WTC11 (cell line): ENCODE results near the gene DUOX1. TPM values are rescaled to one million over a fixed set of nuclear protein-coding genes. Genes with fewer than 3 reads are reported as not detected.

Source experiments
- ATAC-seq: fragments of 200-7000 bp; cut with Tn5 transposase; 2 replicates; pipeline ENCODE4 v1.10.0; 2021; ENCODE audit warnings: mild to moderate bottlenecking, moderate library complexity
- CTCF ChIA-PET: fragments of 300-600 bp; sonication (Branson Sonifier 250); formaldehyde crosslinking; loops from one replicate; lab custom pipeline; 2021; ENCODE audit warnings: antibody characterized with exemption; lab: Charles Lee
- POLR2A ChIA-PET: fragments of 350-600 bp; sonication (Branson Sonifier 250); formaldehyde crosslinking; loops from one replicate; lab custom pipeline; 2021; ENCODE audit warnings: antibody characterized with exemption; lab: Charles Lee
- DNase-seq: peaks from one replicate; pipeline ENCODE4 v3.0.0; 2021; ENCODE audit warnings: low spot score
- H3K27ac Mint-ChIP-seq: 2 replicates; pipeline ENCODE4 v1.8.0; 2021; ENCODE audit warnings: mixed read lengths
- H3K27me3 Mint-ChIP-seq: 2 replicates; pipeline ENCODE4 v1.8.0; 2021; ENCODE audit warnings: low read depth, mild to moderate bottlenecking, moderate library complexity, mixed read lengths
- H3K36me3 Mint-ChIP-seq: 2 replicates; pipeline ENCODE4 v1.8.0; 2021; ENCODE audit warnings: mixed read lengths
- H3K4me1 Mint-ChIP-seq: 2 replicates; pipeline ENCODE4 v1.8.0; 2022; ENCODE audit warnings: mixed read lengths
- H3K4me3 Mint-ChIP-seq: 2 replicates; pipeline ENCODE4 v1.8.0; 2021; ENCODE audit warnings: mild to moderate bottlenecking, moderate library complexity, mixed read lengths
- H3K9me3 Mint-ChIP-seq: 2 replicates; pipeline ENCODE4 v1.8.0; 2021; ENCODE audit warnings: mixed read lengths
- ELF4 ChIP-seq: sonication (generic); formaldehyde crosslinking; IDR thresholded peaks from 2 replicates; pipeline ENCODE4 v1.8.1; 2022; ENCODE audit warnings: low read depth, mild to moderate bottlenecking, moderate library complexity, missing genetic modification reagents
- EMX1 ChIP-seq: fragments of 250-450 bp; sonication (Bioruptor Pico); IDR thresholded peaks from 2 replicates; pipeline ENCODE4 v1.8.0; 2021; ENCODE audit warnings: mild to moderate bottlenecking
- FOXP1 ChIP-seq: sonication (generic); formaldehyde crosslinking; IDR thresholded peaks from 2 replicates; pipeline ENCODE4 v1.8.0; 2022; ENCODE audit warnings: missing genetic modification reagents, mild to moderate bottlenecking, moderate library complexity, borderline replicate concordance
- NFE2L1 ChIP-seq: sonication (generic); formaldehyde crosslinking; IDR thresholded peaks from 2 replicates; pipeline ENCODE4 v1.8.1; 2023; ENCODE audit warnings: missing genetic modification reagents
- NR3C1 ChIP-seq: sonication (generic); formaldehyde crosslinking; conservative IDR thresholded peaks from 2 replicates; pipeline ENCODE4 v1.8.1; 2023; ENCODE audit warnings: low read depth, mild to moderate bottlenecking, missing genetic modification reagents
- OVOL2 ChIP-seq: fragments of 250-450 bp; sonication (Bioruptor Pico); IDR thresholded peaks from 2 replicates; pipeline ENCODE4 v1.9.0; 2021; ENCODE audit warnings: mild to moderate bottlenecking, borderline replicate concordance
- RORB ChIP-seq: fragments of 250-450 bp; sonication (Bioruptor Pico); IDR thresholded peaks from 2 replicates; pipeline ENCODE4 v1.9.0; 2021; ENCODE audit warnings: mild to moderate bottlenecking
- SOX15 ChIP-seq: fragments of 250-450 bp; sonication (Bioruptor Pico); IDR thresholded peaks from 2 replicates; pipeline ENCODE4 v1.9.0; 2021; ENCODE audit warnings: mild to moderate bottlenecking
- SP1 ChIP-seq: sonication (generic); formaldehyde crosslinking; conservative IDR thresholded peaks from 2 replicates; pipeline ENCODE4 v1.8.1; 2022; ENCODE audit warnings: missing genetic modification reagents
- TEAD1 ChIP-seq: sonication (generic); formaldehyde crosslinking; IDR thresholded peaks from 2 replicates; pipeline ENCODE4 v1.8.0; 2022; ENCODE audit warnings: mild to moderate bottlenecking, missing genetic modification reagents
- TEAD4 ChIP-seq: sonication (generic); formaldehyde crosslinking; IDR thresholded peaks from 2 replicates; pipeline ENCODE4 v1.8.0; 2022; ENCODE audit warnings: mild to moderate bottlenecking, missing genetic modification reagents
- ZNF138 ChIP-seq: sonication (generic); formaldehyde crosslinking; conservative IDR thresholded peaks from 2 replicates; pipeline ENCODE4 v1.8.1; 2022; ENCODE audit warnings: mild to moderate bottlenecking, moderate library complexity, missing genetic modification reagents
- ZNF232 ChIP-seq: sonication (generic); formaldehyde crosslinking; IDR thresholded peaks from 2 replicates; pipeline ENCODE4 v1.8.0; 2022; ENCODE audit warnings: mild to moderate bottlenecking, missing genetic modification reagents
- total RNA-seq: library from RNA; stranded (reverse); gene quantifications from 3 replicates; pipeline ENCODE4 v1.2.3, GENCODE V29; 2021
- TF ChIP-seq, protein P1 (sequence below): fragments of 250-450 bp; sonication (Bioruptor Pico); conservative IDR thresholded peaks from 2 replicates; pipeline ENCODE4 v1.9.0; 2021; ENCODE audit warnings: mild to moderate bottlenecking
- TF ChIP-seq, protein P2 (sequence below): sonication (generic); formaldehyde crosslinking; IDR thresholded peaks from 2 replicates; pipeline ENCODE4 v1.8.1; 2022; ENCODE audit warnings: missing genetic modification reagents, borderline replicate concordance
- TF ChIP-seq, protein P3 (sequence below): sonication (generic); formaldehyde crosslinking; IDR thresholded peaks from 2 replicates; pipeline ENCODE4 v1.8.0; 2022; ENCODE audit warnings: mild to moderate bottlenecking, missing genetic modification reagents
- TF ChIP-seq, protein P4 (sequence below): sonication (generic); formaldehyde crosslinking; IDR thresholded peaks from 2 replicates; pipeline ENCODE4 v1.8.1; 2023; ENCODE audit warnings: mild to moderate bottlenecking, missing genetic modification reagents, borderline replicate concordance

Gene DUOX1
- total RNA-seq, 1 experiment from 2014 or later: 1.3 TPM

DNA sequence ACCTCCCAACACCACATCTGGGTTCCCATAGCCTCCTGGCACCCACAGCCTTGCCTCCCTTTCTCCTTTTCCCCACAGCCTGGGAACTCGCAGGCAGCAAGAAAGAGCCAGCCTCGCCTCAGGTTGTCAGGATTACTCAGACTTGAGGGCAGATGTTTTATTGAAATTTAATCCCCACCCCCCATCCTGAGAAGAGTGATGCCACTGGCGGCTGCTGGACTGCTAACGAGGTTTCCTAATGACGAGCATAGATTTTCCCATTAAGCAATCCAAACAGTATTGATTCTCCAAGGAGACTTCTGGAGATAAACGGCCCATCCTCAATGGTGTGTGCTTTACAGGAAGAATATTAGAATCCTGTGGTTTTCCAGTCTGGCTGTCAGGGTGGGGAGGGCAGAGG, 44.3 kb downstream of the DUOX1 start:
- CTCF ChIA-PET: no interaction called here

DNA sequence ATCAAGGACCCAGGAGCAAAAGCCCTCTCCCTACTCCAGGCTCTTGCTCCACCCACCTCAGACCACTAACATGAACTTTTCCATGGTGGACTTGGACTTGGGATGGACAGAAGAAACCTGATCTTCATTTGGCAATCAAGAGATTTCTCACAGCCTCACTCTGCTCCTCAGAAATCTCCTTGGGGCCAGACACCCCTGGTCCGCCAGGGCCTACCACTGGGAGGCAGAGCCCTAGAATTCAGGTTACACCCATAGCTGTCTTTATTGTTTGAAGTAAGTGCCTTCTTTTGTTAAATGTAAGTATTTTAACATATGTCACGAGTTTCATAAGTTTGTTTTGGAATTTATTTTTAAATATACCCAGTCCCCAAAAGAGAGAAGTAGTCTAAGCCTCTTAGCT, 44.8 kb downstream of the DUOX1 start:
- POLR2A ChIA-PET: no interaction called here
- H3K36me3 Mint-ChIP-seq: peaks cover 36% of the 10 kb centered on the region

More for the DNA sequence above, 44.3 kb downstream of the DUOX1 start:
- H3K27me3 Mint-ChIP-seq: no peaks in the 10 kb centered on the region
- H3K4me1 Mint-ChIP-seq: peaks cover 24% of the 10 kb centered on the region
- H3K36me3 Mint-ChIP-seq: peaks cover 36% of the 10 kb centered on the region
- H3K4me3 Mint-ChIP-seq: no peak overlapping the region
- no peak for TF ChIP-seq SOX15 (CRISPR knock-in tag)
- TF ChIP-seq, protein P1, sequence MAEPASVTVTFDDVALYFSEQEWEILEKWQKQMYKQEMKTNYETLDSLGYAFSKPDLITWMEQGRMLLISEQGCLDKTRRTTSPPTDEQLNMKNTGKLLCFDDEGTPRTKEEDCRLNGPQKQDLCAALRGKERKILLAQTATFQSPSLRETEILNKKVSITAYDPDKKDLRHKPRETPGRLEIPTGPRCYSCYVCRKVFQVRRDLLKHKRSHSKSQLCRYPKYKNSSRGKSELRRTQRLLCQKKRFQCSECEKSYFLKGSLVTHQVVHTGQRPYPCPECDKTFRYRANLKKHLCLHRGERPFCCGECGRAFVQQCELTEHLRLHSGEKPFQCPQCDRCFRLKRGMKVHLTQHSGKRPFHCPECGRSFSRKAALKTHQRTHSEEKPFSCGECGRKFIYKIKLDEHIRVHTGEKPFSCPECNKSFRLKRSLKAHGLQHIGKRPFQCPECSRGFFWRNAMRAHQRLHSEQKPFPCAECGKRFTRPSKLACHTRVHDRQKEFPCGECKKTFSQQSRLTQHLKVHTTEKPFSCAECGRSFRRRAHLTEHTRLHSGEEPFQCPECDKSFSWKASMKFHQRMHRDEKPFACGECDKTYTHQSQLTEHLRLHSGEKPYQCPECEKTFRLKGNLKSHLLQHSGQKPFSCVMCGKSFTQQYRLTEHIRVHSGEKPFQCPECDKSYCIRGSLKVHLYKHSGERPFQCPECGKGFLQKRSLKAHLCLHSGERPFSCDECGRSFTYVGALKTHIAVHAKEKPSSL (CRISPR knock-in tag): no peak
- no peak for TF ChIP-seq EMX1
- no peak for TF ChIP-seq SP1
- no peak for TF ChIP-seq ZNF138 (CRISPR knock-in tag)
- TF ChIP-seq FOXP1: no peak
- TF ChIP-seq, protein P2, sequence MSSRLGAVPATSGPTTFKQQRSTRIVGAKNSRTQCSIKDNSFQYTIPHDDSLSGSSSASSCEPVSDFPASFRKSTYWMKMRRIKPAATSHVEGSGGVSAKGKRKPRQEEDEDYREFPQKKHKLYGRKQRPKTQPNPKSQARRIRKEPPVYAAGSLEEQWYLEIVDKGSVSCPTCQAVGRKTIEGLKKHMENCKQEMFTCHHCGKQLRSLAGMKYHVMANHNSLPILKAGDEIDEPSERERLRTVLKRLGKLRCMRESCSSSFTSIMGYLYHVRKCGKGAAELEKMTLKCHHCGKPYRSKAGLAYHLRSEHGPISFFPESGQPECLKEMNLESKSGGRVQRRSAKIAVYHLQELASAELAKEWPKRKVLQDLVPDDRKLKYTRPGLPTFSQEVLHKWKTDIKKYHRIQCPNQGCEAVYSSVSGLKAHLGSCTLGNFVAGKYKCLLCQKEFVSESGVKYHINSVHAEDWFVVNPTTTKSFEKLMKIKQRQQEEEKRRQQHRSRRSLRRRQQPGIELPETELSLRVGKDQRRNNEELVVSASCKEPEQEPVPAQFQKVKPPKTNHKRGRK (CRISPR knock-in tag): no peak
- TF ChIP-seq TEAD1: no peak
- no peak for TF ChIP-seq OVOL2 (CRISPR knock-in tag)
- TF ChIP-seq, protein P3, sequence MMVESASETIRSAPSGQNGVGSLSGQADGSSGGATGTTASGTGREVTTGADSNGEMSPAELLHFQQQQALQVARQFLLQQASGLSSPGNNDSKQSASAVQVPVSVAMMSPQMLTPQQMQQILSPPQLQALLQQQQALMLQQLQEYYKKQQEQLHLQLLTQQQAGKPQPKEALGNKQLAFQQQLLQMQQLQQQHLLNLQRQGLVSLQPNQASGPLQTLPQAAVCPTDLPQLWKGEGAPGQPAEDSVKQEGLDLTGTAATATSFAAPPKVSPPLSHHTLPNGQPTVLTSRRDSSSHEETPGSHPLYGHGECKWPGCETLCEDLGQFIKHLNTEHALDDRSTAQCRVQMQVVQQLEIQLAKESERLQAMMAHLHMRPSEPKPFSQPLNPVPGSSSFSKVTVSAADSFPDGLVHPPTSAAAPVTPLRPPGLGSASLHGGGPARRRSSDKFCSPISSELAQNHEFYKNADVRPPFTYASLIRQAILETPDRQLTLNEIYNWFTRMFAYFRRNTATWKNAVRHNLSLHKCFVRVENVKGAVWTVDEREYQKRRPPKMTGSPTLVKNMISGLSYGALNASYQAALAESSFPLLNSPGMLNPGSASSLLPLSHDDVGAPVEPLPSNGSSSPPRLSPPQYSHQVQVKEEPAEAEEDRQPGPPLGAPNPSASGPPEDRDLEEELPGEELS (CRISPR knock-in tag): no peak
- TF ChIP-seq, protein P4, sequence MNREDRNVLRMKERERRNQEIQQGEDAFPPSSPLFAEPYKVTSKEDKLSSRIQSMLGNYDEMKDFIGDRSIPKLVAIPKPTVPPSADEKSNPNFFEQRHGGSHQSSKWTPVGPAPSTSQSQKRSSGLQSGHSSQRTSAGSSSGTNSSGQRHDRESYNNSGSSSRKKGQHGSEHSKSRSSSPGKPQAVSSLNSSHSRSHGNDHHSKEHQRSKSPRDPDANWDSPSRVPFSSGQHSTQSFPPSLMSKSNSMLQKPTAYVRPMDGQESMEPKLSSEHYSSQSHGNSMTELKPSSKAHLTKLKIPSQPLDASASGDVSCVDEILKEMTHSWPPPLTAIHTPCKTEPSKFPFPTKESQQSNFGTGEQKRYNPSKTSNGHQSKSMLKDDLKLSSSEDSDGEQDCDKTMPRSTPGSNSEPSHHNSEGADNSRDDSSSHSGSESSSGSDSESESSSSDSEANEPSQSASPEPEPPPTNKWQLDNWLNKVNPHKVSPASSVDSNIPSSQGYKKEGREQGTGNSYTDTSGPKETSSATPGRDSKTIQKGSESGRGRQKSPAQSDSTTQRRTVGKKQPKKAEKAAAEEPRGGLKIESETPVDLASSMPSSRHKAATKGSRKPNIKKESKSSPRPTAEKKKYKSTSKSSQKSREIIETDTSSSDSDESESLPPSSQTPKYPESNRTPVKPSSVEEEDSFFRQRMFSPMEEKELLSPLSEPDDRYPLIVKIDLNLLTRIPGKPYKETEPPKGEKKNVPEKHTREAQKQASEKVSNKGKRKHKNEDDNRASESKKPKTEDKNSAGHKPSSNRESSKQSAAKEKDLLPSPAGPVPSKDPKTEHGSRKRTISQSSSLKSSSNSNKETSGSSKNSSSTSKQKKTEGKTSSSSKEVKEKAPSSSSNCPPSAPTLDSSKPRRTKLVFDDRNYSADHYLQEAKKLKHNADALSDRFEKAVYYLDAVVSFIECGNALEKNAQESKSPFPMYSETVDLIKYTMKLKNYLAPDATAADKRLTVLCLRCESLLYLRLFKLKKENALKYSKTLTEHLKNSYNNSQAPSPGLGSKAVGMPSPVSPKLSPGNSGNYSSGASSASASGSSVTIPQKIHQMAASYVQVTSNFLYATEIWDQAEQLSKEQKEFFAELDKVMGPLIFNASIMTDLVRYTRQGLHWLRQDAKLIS (CRISPR knock-in tag): no peak
- no peak for TF ChIP-seq RORB (CRISPR knock-in tag)
- TF ChIP-seq ELF4: no peak
- no peak for TF ChIP-seq NFE2L1 (CRISPR knock-in tag)
- TF ChIP-seq NR3C1: no peak
- TF ChIP-seq TEAD4 (CRISPR knock-in tag): no peak
- H3K9me3 Mint-ChIP-seq: no peaks in the 10 kb centered on the region
- no peak overlapping the region for H3K27ac Mint-ChIP-seq
- DNase-seq (no peak), ATAC-seq (no peak)
- POLR2A ChIA-PET: no interaction called here

More for the DNA sequence above, 44.8 kb downstream of the DUOX1 start:
- H3K4me3 Mint-ChIP-seq: no peak overlapping the region
- no peak for TF ChIP-seq ZNF232
- CTCF ChIA-PET: no interaction called here
- H3K9me3 Mint-ChIP-seq: no peaks in the 10 kb centered on the region
- H3K27me3 Mint-ChIP-seq: no peaks in the 10 kb centered on the region
- ATAC-seq: no peak
- no peak overlapping the region for H3K27ac Mint-ChIP-seq
- peaks cover 19% of the 10 kb centered on the region for H3K4me1 Mint-ChIP-seq
- no peak for DNase-seq
